Stimulated activated CD8-positive, alpha-beta memory T cell treated with anti-CD3 and anti-CD28 coated beads, Interleukin-15, amount 100 ng/mL, for 24 hours (primary cell): Measurements from ENCODE around the gene NOL9.

Experiments used
- DNase-seq: peaks from one replicate; pipeline ENCODE4 v3.0.0-alpha.2; 2020; ENCODE audit warnings: low read depth

NOL9 gene

DNA sequence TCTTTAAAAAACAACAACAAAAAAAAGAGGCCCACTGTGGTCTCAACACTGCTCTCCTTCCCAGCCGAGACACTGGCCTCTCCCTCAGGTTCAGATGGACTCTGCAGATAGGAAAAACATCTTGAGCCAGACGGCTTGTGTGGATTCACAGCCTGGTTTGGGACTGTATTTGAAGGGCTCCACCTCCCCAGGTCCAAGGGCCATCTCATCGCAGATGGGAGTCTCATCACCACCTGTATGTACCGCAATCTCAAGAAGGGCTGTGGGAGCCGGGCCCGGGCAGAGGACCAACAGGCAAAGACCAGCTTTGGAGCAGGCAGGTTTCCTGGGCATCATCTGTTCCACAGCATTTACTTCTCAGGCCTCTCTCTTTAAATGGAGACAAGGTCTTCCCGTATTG, 35.7 kb upstream of the NOL9 start:
- no peak for DNase-seq

- no peak for DNase-seq
These were observed 34.7 kb upstream of the NOL9 start for GRCh38 chr1:6588893-6589520.

DNA sequence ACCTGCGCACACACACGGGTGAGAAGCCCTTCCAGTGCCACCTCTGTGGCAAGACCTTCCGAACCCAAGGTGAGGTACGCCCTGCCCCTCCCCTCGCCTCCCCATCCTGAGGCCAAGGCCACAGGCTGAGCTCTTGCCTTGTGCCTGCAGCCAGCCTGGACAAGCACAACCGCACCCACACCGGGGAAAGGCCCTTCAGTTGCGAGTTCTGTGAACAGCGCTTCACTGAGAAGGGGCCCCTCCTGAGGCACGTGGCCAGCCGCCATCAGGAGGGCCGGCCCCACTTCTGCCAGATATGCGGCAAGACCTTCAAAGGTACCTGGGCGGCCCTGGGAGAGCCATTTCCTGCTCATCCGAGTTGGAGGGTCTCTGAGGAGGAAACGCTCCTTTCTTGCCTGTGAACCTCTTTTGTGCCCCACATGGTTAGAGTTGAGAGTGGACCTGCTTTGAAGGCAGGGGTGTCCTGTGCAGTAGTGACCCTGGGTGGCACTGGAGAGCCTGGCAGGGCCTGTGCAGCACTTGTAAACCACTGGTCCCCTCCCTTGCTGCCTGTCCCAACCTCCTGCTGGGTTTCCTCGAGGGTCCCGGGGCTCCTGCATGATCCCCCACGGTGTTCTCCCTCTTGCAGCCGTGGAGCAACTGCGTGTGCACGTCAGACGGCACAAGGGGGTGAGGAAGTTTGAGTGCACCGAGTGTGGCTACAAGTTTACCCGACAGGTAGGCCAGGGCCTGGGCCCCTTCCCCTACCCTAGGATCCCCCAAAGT, 34.0 kb upstream of the NOL9 start:
- no peak for DNase-seq

- DNase-seq = no peak
These were observed 33.1 kb upstream of the NOL9 start for GRCh38 chr1:6587261-6588005.

GRCh38 chr1:6586404-6586816, 32.1 kb upstream of the NOL9 start:
- DNase-seq = no peak

DNA sequence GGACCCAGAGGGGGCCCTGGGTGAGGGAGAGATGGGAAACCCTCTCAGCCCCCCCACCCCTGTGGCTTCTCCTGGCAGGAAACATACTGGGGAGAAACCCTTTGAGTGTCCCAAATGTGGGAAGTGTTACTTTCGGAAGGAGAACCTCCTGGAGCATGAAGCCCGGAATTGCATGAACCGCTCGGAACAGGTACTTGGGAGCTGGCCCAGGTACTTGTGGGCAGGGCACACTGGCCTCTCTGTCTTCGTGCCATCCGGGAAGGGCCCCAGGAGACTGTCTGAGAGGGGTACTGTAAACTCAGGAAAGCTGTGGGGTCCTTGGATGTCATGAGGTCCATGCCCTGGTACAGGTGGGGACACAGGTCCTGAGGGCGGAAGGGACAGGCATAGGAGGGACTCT, 31.5 kb upstream of the NOL9 start:
- DNase-seq = no peak

- no peak for DNase-seq
These were observed 30.9 kb upstream of the NOL9 start for GRCh38 chr1:6585081-6585722.

GRCh38 chr1:6584126-6585080, 30.1 kb upstream of the NOL9 start:
- no peak for DNase-seq

- DNase-seq = no peak
These were observed 28.1 kb upstream of the NOL9 start for GRCh38 chr1:6582370-6582769.

- no peak for DNase-seq
These were observed 27.4 kb upstream of the NOL9 start for GRCh38 chr1:6581561-6582305.

DNA sequence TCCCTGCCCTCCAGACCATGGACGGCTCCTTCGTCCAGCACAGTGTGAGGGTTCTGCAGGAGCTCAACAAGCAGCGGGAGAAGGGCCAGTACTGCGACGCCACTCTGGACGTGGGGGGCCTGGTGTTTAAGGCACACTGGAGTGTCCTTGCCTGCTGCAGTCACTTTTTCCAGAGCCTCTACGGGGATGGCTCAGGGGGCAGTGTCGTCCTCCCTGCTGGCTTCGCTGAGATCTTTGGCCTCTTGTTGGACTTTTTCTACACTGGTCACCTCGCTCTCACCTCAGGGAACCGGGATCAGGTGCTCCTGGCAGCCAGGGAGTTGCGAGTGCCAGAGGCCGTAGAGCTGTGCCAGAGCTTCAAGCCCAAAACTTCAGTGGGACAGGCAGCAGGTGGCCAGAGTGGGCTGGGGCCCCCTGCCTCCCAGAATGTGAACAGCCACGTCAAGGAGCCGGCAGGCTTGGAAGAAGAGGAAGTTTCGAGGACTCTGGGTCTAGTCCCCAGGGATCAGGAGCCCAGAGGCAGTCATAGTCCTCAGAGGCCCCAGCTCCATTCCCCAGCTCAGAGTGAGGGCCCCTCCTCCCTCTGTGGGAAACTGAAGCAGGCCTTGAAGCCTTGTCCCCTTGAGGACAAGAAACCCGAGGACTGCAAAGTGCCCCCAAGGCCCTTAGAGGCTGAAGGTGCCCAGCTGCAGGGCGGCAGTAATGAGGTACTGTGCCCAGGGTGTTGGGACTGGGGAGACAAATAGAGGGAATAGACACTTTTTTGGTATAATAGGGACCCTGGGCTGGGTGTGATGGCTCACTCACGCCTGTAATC, 26.5 kb upstream of the NOL9 start:
- no peak for DNase-seq

- DNase-seq = no peak
These were observed 25.8 kb upstream of the NOL9 start for GRCh38 chr1:6580119-6580592.

GRCh38 chr1:6579374-6580118, 25.2 kb upstream of the NOL9 start, which contains the start of gene ZBTB48:
Gene ZBTB48, plus strand, starts transcription at chr1:6579994. Its CDS starts 616 bp downstream, at chr1:6580610.
- peak; percentile 92 for DNase-seq

- DNase-seq = no peak
These were observed 24.5 kb upstream of the NOL9 start for GRCh38 chr1:6578624-6579373.

DNA sequence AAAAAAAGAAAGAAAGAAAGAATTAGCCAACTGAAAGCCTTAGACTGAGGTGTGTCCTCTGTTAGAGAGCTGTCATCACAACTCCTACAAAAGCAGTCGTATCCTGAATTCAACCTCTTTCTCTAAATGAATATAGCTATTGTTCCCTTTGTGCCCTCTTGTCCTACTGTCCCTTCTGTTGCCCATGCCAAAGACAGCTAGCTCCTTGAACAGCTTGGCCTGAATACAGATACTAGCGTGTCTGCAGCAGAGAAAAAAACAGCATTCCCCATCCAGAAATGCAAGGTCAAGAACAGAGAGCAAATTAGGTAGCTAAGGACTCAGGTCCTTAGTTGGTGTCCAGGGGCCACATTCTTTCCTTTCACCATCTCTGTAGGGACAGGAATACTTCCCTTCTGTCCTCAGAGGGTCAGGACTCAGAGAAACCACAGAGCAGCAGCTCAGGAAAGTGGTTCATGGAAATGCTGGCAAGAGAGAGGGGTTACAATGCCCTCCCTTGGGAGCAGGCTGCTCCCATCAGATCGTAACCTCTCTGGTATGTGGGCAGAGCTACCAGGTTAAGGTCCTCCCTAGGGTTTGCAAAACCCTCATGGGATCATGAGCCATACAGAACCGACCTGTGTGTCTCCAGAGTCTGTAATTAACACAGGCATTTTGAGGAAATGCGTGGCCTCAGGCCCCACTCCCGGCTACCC, 23.7 kb upstream of the NOL9 start:
- DNase-seq = no peak

DNA sequence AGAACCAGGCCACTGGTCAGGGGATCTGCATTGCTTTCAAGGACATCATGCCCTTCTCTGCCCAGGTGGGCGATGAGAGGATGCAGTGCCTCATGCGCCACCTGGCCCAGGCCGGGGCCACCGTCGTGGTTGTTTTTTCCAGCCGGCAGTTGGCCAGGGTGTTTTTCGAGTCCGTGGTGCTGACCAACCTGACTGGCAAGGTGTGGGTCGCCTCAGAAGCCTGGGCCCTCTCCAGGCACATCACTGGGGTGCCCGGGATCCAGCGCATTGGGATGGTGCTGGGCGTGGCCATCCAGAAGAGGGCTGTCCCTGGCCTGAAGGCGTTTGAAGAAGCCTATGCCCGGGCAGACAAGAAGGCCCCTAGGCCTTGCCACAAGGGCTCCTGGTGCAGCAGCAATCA, 20.5 kb upstream of the NOL9 start:
- no peak for DNase-seq

GRCh38 chr1:6574025-6574620, 19.8 kb upstream of the NOL9 start:
- no peak for DNase-seq
